WTC11 (cell line): ENCODE results near the gene NRXN3. TPM values are rescaled to one million over a fixed set of nuclear protein-coding genes. Genes with fewer than 3 reads are reported as not detected.

Source experiments
- ATAC-seq: fragments of 200-7000 bp; cut with Tn5 transposase; 2 replicates; pipeline ENCODE4 v1.10.0; 2021; ENCODE audit warnings: mild to moderate bottlenecking, moderate library complexity
- CTCF ChIA-PET: fragments of 300-600 bp; sonication (Branson Sonifier 250); formaldehyde crosslinking; loops from one replicate; lab custom pipeline; 2021; ENCODE audit warnings: antibody characterized with exemption; lab: Charles Lee
- POLR2A ChIA-PET: fragments of 350-600 bp; sonication (Branson Sonifier 250); formaldehyde crosslinking; loops from one replicate; lab custom pipeline; 2021; ENCODE audit warnings: antibody characterized with exemption; lab: Charles Lee
- DNase-seq: peaks from one replicate; pipeline ENCODE4 v3.0.0; 2021; ENCODE audit warnings: low spot score
- H3K27ac Mint-ChIP-seq: 2 replicates; pipeline ENCODE4 v1.8.0; 2021; ENCODE audit warnings: mixed read lengths
- H3K27me3 Mint-ChIP-seq: 2 replicates; pipeline ENCODE4 v1.8.0; 2021; ENCODE audit warnings: low read depth, mild to moderate bottlenecking, moderate library complexity, mixed read lengths
- H3K36me3 Mint-ChIP-seq: 2 replicates; pipeline ENCODE4 v1.8.0; 2021; ENCODE audit warnings: mixed read lengths
- H3K4me1 Mint-ChIP-seq: 2 replicates; pipeline ENCODE4 v1.8.0; 2022; ENCODE audit warnings: mixed read lengths
- H3K4me3 Mint-ChIP-seq: 2 replicates; pipeline ENCODE4 v1.8.0; 2021; ENCODE audit warnings: mild to moderate bottlenecking, moderate library complexity, mixed read lengths
- H3K9me3 Mint-ChIP-seq: 2 replicates; pipeline ENCODE4 v1.8.0; 2021; ENCODE audit warnings: mixed read lengths
- AR ChIP-seq: fragments of 250-450 bp; sonication (Bioruptor Pico); IDR thresholded peaks from 2 replicates; pipeline ENCODE4 v1.9.0; 2021; ENCODE audit warnings: mild to moderate bottlenecking
- ATF6 ChIP-seq: sonication (generic); formaldehyde crosslinking; IDR thresholded peaks from 2 replicates; pipeline ENCODE4 v1.8.1; 2023; ENCODE audit warnings: mild to moderate bottlenecking, missing genetic modification reagents
- CBFB ChIP-seq: sonication (generic); formaldehyde crosslinking; IDR thresholded peaks from 2 replicates; pipeline ENCODE4 v1.8.1; 2022; ENCODE audit warnings: mild to moderate bottlenecking, low read depth, missing genetic modification reagents
- CDX4 ChIP-seq: fragments of 250-450 bp; sonication (Bioruptor Pico); IDR thresholded peaks from 2 replicates; pipeline ENCODE4 v1.9.0; 2021; ENCODE audit warnings: moderate library complexity, mild to moderate bottlenecking, inconsistent platforms, borderline replicate concordance
- CTCF ChIP-seq: fragments of 200-600 bp; IDR thresholded peaks from 2 replicates; pipeline ENCODE4 v1.8.0; 2022; ENCODE audit warnings: antibody characterized with exemption
- ELF4 ChIP-seq: sonication (generic); formaldehyde crosslinking; IDR thresholded peaks from 2 replicates; pipeline ENCODE4 v1.8.1; 2022; ENCODE audit warnings: low read depth, mild to moderate bottlenecking, moderate library complexity, missing genetic modification reagents
- FOXK1 ChIP-seq: sonication (generic); formaldehyde crosslinking; IDR thresholded peaks from 2 replicates; pipeline ENCODE4 v1.8.0; 2022; ENCODE audit warnings: mild to moderate bottlenecking, moderate library complexity, missing genetic modification reagents
- MAX ChIP-seq: sonication (generic); formaldehyde crosslinking; IDR thresholded peaks from 2 replicates; pipeline ENCODE4 v1.8.0; 2022; ENCODE audit warnings: mild to moderate bottlenecking, missing genetic modification reagents
- MYBL2 ChIP-seq: sonication (generic); formaldehyde crosslinking; IDR thresholded peaks from 2 replicates; pipeline ENCODE4 v1.8.1; 2023; ENCODE audit warnings: mild to moderate bottlenecking, moderate library complexity, missing genetic modification reagents
- RELA ChIP-seq: sonication (generic); formaldehyde crosslinking; IDR thresholded peaks from 2 replicates; pipeline ENCODE4 v1.8.1; 2022; ENCODE audit warnings: missing genetic modification reagents, mild to moderate bottlenecking, borderline replicate concordance
- SMAD3 ChIP-seq: sonication (generic); formaldehyde crosslinking; IDR thresholded peaks from 2 replicates; pipeline ENCODE4 v1.8.0; 2022; ENCODE audit warnings: missing genetic modification reagents, mild to moderate bottlenecking, borderline replicate concordance
- SOX15 ChIP-seq: fragments of 250-450 bp; sonication (Bioruptor Pico); IDR thresholded peaks from 2 replicates; pipeline ENCODE4 v1.9.0; 2021; ENCODE audit warnings: mild to moderate bottlenecking
- TEAD1 ChIP-seq: sonication (generic); formaldehyde crosslinking; IDR thresholded peaks from 2 replicates; pipeline ENCODE4 v1.8.0; 2022; ENCODE audit warnings: mild to moderate bottlenecking, missing genetic modification reagents
- TEAD4 ChIP-seq: sonication (generic); formaldehyde crosslinking; IDR thresholded peaks from 2 replicates; pipeline ENCODE4 v1.8.0; 2022; ENCODE audit warnings: mild to moderate bottlenecking, missing genetic modification reagents
- USF1 ChIP-seq: sonication (generic); formaldehyde crosslinking; IDR thresholded peaks from 2 replicates; pipeline ENCODE4 v1.8.0; 2022; ENCODE audit warnings: mild to moderate bottlenecking, missing genetic modification reagents
- USF2 ChIP-seq: sonication (generic); formaldehyde crosslinking; IDR thresholded peaks from 2 replicates; pipeline ENCODE4 v1.8.1; 2023; ENCODE audit warnings: mild to moderate bottlenecking, missing genetic modification reagents, moderate library complexity
- ZNF121 ChIP-seq: sonication (generic); formaldehyde crosslinking; IDR thresholded peaks from 2 replicates; pipeline ENCODE4 v1.8.0; 2023; ENCODE audit warnings: missing genetic modification reagents
- ZNF263 ChIP-seq: sonication (generic); formaldehyde crosslinking; IDR thresholded peaks from 2 replicates; pipeline ENCODE4 v1.8.1; 2022; ENCODE audit warnings: low read depth, mild to moderate bottlenecking, moderate library complexity, missing genetic modification reagents
- ZNF416 ChIP-seq: fragments of 250-450 bp; sonication (Bioruptor Pico); IDR thresholded peaks from 2 replicates; pipeline ENCODE4 v1.9.0; 2021; ENCODE audit warnings: mild to moderate bottlenecking, inconsistent platforms
- ZNF425 ChIP-seq: fragments of 250-450 bp; sonication (Bioruptor Pico); conservative IDR thresholded peaks from 2 replicates; pipeline ENCODE4 v1.9.0; 2021; ENCODE audit warnings: mild to moderate bottlenecking
- total RNA-seq: library from RNA; stranded (reverse); gene quantifications from 3 replicates; pipeline ENCODE4 v1.2.3, GENCODE V29; 2021

NRXN3 gene
- total RNA-seq, 1 experiment from 2014 or later, result 3.0 TPM

- TF ChIP-seq CDX4 (no peak), ZNF263 (CRISPR knock-in tag) (no peak), AR (CRISPR knock-in tag) (no peak)
Measured at GRCh38 chr14:78595797-78596196, 425.6 kb downstream of the NRXN3 start (continued).

- no peaks in the 10 kb centered on the region for H3K36me3 Mint-ChIP-seq
- H3K4me3 Mint-ChIP-seq, result peak overlapping the region; percentile 35; the same call in 1 of the 2 replicates
- H3K4me1 Mint-ChIP-seq, result peaks cover 6% of the 10 kb centered on the region; the same call in 1 of the 2 replicates
- POLR2A ChIA-PET, result no interaction called here
- peaks cover 10% of the 10 kb centered on the region; the same call in 1 of the 2 replicates for H3K27me3 Mint-ChIP-seq
- TF ChIP-seq TEAD1 (CRISPR knock-in tag) (peak; percentile 98), ELF4 (CRISPR knock-in tag) (no peak), CTCF (peak; percentile 95), TEAD4 (peak; percentile 93), USF2 (CRISPR knock-in tag) (peak; percentile 82), ATF6 (CRISPR knock-in tag) (no peak), SOX15 (CRISPR knock-in tag) (no peak), ZNF425 (CRISPR knock-in tag) (no peak), RELA (CRISPR knock-in tag) (no peak), USF1 (CRISPR knock-in tag) (peak; percentile 64; the same call in 1 of the 2 replicates), ZNF121 (CRISPR knock-in tag) (no peak), SMAD3 (CRISPR knock-in tag) (peak; percentile 31; the same call in 1 of the 2 replicates), MAX (CRISPR knock-in tag) (peak; percentile 75), CBFB (CRISPR knock-in tag) (no peak), ZNF416 (no peak), MYBL2 (CRISPR knock-in tag) (no peak), FOXK1 (0 out of 2 replicates have a peak, but pooled peaks have one; percentile 19)
- TF ChIP-seq, all 79 proteins: peak for 8
- ATAC-seq (peak; percentile 99), DNase-seq (peak; percentile 74)
- no peak overlapping the region for H3K27ac Mint-ChIP-seq
- no peaks in the 10 kb centered on the region for H3K9me3 Mint-ChIP-seq
- CTCF ChIA-PET, result interaction anchor here (0.7 to 2.8 kb wide), 11 partner anchors 16 to 434 kb away, joined by 3 to 25 read pairs (median 3); no protein-coding TSS in a partner anchor
Measured at GRCh38 chr14:78598046-78598920, 428.1 kb downstream of the NRXN3 start.
